Activated CD4-positive, alpha-beta T cell treated with anti-CD3 and anti-CD28 coated beads for 1 hour (primary cell): ENCODE measurements around the gene KIAA1671.

ENCODE experiments used
- DNase-seq: peaks from one replicate; pipeline ENCODE4 v3.0.0-alpha.2; 2020

Gene KIAA1671

GRCh38 chr22:25153961-25154666 is 201.6 kb downstream of the KIAA1671 start:
- no peak for DNase-seq

- DNase-seq: no peak
These were observed 202.1 kb downstream of the KIAA1671 start for GRCh38 chr22:25154667-25154999.

GRCh38 chr22:25156736-25157135 is 204.2 kb downstream of the KIAA1671 start:
- no peak for DNase-seq

GRCh38 chr22:25159028-25159427 is 206.5 kb downstream of the KIAA1671 start:
- no peak for DNase-seq

GRCh38 chr22:25160120-25160996 is 207.8 kb downstream of the KIAA1671 start:
- DNase-seq: no peak

- DNase-seq: no peak
These were observed 208.8 kb downstream of the KIAA1671 start for GRCh38 chr22:25161017-25161915.

- no peak for DNase-seq
These were observed 209.5 kb downstream of the KIAA1671 start for GRCh38 chr22:25161916-25162530.

GRCh38 chr22:25162561-25162960 is 210.0 kb downstream of the KIAA1671 start:
- no peak for DNase-seq

GRCh38 chr22:25165785-25166184 is 213.3 kb downstream of the KIAA1671 start:
- DNase-seq: no peak

GRCh38 chr22:25166266-25167040 is 213.9 kb downstream of the KIAA1671 start:
- DNase-seq: no peak

- DNase-seq: no peak
These were observed 214.6 kb downstream of the KIAA1671 start for GRCh38 chr22:25167082-25167481.

- DNase-seq: no peak
These were observed 215.5 kb downstream of the KIAA1671 start for GRCh38 chr22:25167834-25168601.

GRCh38 chr22:25169278-25170031 is 216.9 kb downstream of the KIAA1671 start:
- no peak for DNase-seq

- DNase-seq: no peak
These were observed 218.0 kb downstream of the KIAA1671 start for GRCh38 chr22:25170426-25170980.

GRCh38 chr22:25172153-25172552 is 219.6 kb downstream of the KIAA1671 start:
- peak; percentile 11 for DNase-seq

GRCh38 chr22:25174156-25174887 is 221.8 kb downstream of the KIAA1671 start:
- DNase-seq: no peak

GRCh38 chr22:25174888-25175411 is 222.4 kb downstream of the KIAA1671 start:
- DNase-seq: no peak

- no peak for DNase-seq
These were observed 223.7 kb downstream of the KIAA1671 start for GRCh38 chr22:25176175-25176574.

- no peak for DNase-seq
These were observed 224.3 kb downstream of the KIAA1671 start for GRCh38 chr22:25176799-25177198.
